WTC11 (cell line): ENCODE data around the gene TPRG1L. TPM values are rescaled to one million over a fixed set of nuclear protein-coding genes. Genes with fewer than 3 reads are reported as not detected.

ENCODE experiments used
- ATAC-seq: fragments of 200-7000 bp; cut with Tn5 transposase; 2 replicates; pipeline ENCODE4 v1.10.0; 2021; ENCODE audit warnings: mild to moderate bottlenecking, moderate library complexity
- CTCF ChIA-PET: fragments of 300-600 bp; sonication (Branson Sonifier 250); formaldehyde crosslinking; loops from one replicate; lab custom pipeline; 2021; ENCODE audit warnings: antibody characterized with exemption; lab: Charles Lee
- POLR2A ChIA-PET: fragments of 350-600 bp; sonication (Branson Sonifier 250); formaldehyde crosslinking; loops from one replicate; lab custom pipeline; 2021; ENCODE audit warnings: antibody characterized with exemption; lab: Charles Lee
- DNase-seq: peaks from one replicate; pipeline ENCODE4 v3.0.0; 2021; ENCODE audit warnings: low spot score
- H3K27ac Mint-ChIP-seq: 2 replicates; pipeline ENCODE4 v1.8.0; 2021; ENCODE audit warnings: mixed read lengths
- H3K27me3 Mint-ChIP-seq: 2 replicates; pipeline ENCODE4 v1.8.0; 2021; ENCODE audit warnings: low read depth, mild to moderate bottlenecking, moderate library complexity, mixed read lengths
- H3K36me3 Mint-ChIP-seq: 2 replicates; pipeline ENCODE4 v1.8.0; 2021; ENCODE audit warnings: mixed read lengths
- H3K4me1 Mint-ChIP-seq: 2 replicates; pipeline ENCODE4 v1.8.0; 2022; ENCODE audit warnings: mixed read lengths
- H3K4me3 Mint-ChIP-seq: 2 replicates; pipeline ENCODE4 v1.8.0; 2021; ENCODE audit warnings: mild to moderate bottlenecking, moderate library complexity, mixed read lengths
- H3K9me3 Mint-ChIP-seq: 2 replicates; pipeline ENCODE4 v1.8.0; 2021; ENCODE audit warnings: mixed read lengths
- GTF2I ChIP-seq: fragments of 250-450 bp; sonication (Bioruptor Pico); conservative IDR thresholded peaks from 2 replicates; pipeline ENCODE4 v1.4.0; 2021; ENCODE audit warnings: mild to moderate bottlenecking
- IRF2 ChIP-seq: sonication (generic); formaldehyde crosslinking; IDR thresholded peaks from 2 replicates; pipeline ENCODE4 v1.8.0; 2022; ENCODE audit warnings: low read depth, missing genetic modification reagents, borderline replicate concordance
- KAT7 ChIP-seq: sonication (generic); formaldehyde crosslinking; IDR thresholded peaks from 2 replicates; pipeline ENCODE4 v1.8.1; 2023; ENCODE audit warnings: missing genetic modification reagents, mild to moderate bottlenecking, borderline replicate concordance
- MXD4 ChIP-seq: fragments of 250-450 bp; sonication (Bioruptor Pico); IDR thresholded peaks from 2 replicates; pipeline ENCODE4 v1.8.0; 2021; ENCODE audit warnings: mild to moderate bottlenecking, moderate library complexity, borderline replicate concordance
- RELA ChIP-seq: sonication (generic); formaldehyde crosslinking; IDR thresholded peaks from 2 replicates; pipeline ENCODE4 v1.8.1; 2022; ENCODE audit warnings: missing genetic modification reagents, mild to moderate bottlenecking, borderline replicate concordance
- RORB ChIP-seq: fragments of 250-450 bp; sonication (Bioruptor Pico); IDR thresholded peaks from 2 replicates; pipeline ENCODE4 v1.9.0; 2021; ENCODE audit warnings: mild to moderate bottlenecking
- TEAD1 ChIP-seq: sonication (generic); formaldehyde crosslinking; IDR thresholded peaks from 2 replicates; pipeline ENCODE4 v1.8.0; 2022; ENCODE audit warnings: mild to moderate bottlenecking, missing genetic modification reagents
- ZNF423 ChIP-seq: fragments of 250-450 bp; sonication (Bioruptor Pico); IDR thresholded peaks from 2 replicates; pipeline ENCODE4 v2.1.2; 2022; ENCODE audit warnings: mild to moderate bottlenecking, moderate library complexity
- total RNA-seq: library from RNA; stranded (reverse); gene quantifications from 3 replicates; pipeline ENCODE4 v1.2.3, GENCODE V29; 2021
- TF ChIP-seq, protein P1 (sequence below): fragments of 200-600 bp; IDR thresholded peaks from 2 replicates; pipeline ENCODE4 v1.8.0; 2022; ENCODE audit warnings: antibody characterized with exemption
- TF ChIP-seq, protein P2 (sequence below): sonication (generic); formaldehyde crosslinking; IDR thresholded peaks from 2 replicates; pipeline ENCODE4 v1.8.0; 2022; ENCODE audit warnings: mild to moderate bottlenecking, missing genetic modification reagents
- TF ChIP-seq, protein P3 (sequence below): sonication (generic); formaldehyde crosslinking; IDR thresholded peaks from 2 replicates; pipeline ENCODE4 v1.8.1; 2023; ENCODE audit warnings: mild to moderate bottlenecking, missing genetic modification reagents, moderate library complexity
- TF ChIP-seq, protein P4 (sequence below): sonication (generic); formaldehyde crosslinking; IDR thresholded peaks from 2 replicates; pipeline ENCODE4 v1.8.1; 2022; ENCODE audit warnings: mild to moderate bottlenecking, missing genetic modification reagents, moderate library complexity, borderline replicate concordance
- TF ChIP-seq, protein P5 (sequence below): sonication (generic); formaldehyde crosslinking; IDR thresholded peaks from 2 replicates; pipeline ENCODE4 v1.8.0; 2022; ENCODE audit warnings: missing genetic modification reagents
- TF ChIP-seq, protein P6 (sequence below): fragments of 250-450 bp; sonication (Bioruptor Pico); IDR thresholded peaks from 2 replicates; pipeline ENCODE4 v1.9.0; 2021; ENCODE audit warnings: mild to moderate bottlenecking, borderline replicate concordance
- TF ChIP-seq, protein P7 (sequence below): sonication (generic); formaldehyde crosslinking; IDR thresholded peaks from 2 replicates; pipeline ENCODE4 v1.8.1; 2022; ENCODE audit warnings: low read depth, missing genetic modification reagents, borderline replicate concordance

The TPRG1L gene
- total RNA-seq, 1 experiment from 2014 or later = 20.9 TPM

DNA sequence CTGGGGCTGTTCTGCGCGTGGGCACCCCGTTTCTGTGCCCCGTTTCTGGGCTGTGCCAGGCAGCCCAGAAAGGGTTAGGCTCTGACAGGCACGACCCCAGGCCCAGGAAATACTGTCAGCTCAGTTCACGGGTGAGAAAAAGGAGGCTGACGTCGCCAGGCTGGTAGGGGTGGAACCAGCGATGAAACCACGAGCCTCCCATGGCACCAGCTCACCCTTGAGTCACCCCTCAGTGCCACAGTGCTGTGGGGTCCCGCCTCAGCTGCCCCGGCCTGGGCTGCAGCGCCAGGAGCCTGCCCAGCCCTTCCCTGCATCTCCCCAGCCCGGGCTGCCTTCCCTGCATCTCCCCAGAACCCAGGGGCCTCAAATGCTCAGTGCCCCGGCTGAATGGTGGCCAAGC, 25.0 kb upstream of the TPRG1L start (continued):
- TF ChIP-seq, protein P1, sequence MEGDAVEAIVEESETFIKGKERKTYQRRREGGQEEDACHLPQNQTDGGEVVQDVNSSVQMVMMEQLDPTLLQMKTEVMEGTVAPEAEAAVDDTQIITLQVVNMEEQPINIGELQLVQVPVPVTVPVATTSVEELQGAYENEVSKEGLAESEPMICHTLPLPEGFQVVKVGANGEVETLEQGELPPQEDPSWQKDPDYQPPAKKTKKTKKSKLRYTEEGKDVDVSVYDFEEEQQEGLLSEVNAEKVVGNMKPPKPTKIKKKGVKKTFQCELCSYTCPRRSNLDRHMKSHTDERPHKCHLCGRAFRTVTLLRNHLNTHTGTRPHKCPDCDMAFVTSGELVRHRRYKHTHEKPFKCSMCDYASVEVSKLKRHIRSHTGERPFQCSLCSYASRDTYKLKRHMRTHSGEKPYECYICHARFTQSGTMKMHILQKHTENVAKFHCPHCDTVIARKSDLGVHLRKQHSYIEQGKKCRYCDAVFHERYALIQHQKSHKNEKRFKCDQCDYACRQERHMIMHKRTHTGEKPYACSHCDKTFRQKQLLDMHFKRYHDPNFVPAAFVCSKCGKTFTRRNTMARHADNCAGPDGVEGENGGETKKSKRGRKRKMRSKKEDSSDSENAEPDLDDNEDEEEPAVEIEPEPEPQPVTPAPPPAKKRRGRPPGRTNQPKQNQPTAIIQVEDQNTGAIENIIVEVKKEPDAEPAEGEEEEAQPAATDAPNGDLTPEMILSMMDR = no peak
- TF ChIP-seq MXD4 (CRISPR knock-in tag) (no peak), TEAD1 (CRISPR knock-in tag) (no peak)

DNA sequence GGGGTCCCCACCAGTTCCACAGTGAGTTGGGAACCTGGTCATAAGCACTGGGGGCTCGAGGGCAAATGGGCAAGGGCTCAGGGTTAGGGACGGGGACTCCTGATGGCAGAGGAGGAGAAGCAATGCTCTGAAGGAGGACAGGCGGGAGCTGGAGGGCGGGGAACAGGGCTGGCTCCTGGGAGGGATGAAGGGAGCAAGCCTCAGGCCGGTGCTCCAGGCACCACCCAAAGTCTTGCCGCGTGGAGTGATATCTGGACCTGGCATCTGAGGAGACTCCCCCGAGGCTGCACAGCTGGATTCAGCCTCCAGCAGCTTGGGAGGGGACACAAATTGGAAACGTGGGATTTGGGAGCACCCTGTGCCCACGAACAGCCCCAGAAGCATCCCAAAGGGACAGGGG, 24.5 kb upstream of the TPRG1L start:
- Mint-ChIP-seq H3K27me3 (no peaks in the 10 kb centered on the region), H3K27ac (no peak overlapping the region), H3K4me3 (no peak overlapping the region), H3K9me3 (no peaks in the 10 kb centered on the region), H3K36me3 (no peaks in the 10 kb centered on the region), H3K4me1 (peaks cover 16% of the 10 kb centered on the region)
- TF ChIP-seq ZNF423 (CRISPR knock-in tag) (no peak), KAT7 (CRISPR knock-in tag) (no peak)
- ATAC-seq = no peak
- CTCF ChIA-PET = interaction anchor here (0.9 to 2.0 kb wide), 5 partner anchors 9 to 169 kb away, joined by 3 to 8 read pairs (median 3); no protein-coding TSS in a partner anchor
- POLR2A ChIA-PET = no interaction called here
- no peak for DNase-seq

DNA sequence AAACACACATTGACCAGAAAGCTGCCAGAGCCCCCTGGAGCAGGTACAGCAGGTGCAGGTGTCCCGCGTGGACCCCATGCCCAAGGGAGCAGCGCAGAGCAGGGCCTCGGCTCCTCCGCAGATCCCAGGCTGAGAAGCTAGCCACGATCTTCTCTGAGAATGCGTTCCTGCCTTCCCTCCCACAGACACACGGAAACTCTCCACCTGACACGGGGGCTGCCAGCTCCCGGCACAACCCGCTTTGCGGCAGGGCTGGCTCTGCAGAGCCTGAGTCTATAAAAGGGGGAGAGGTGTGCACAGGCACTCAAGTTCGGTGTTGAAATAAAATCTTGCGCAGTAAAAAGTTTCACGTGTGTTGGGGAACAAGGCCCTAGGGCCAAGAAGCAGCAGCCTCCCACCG, 23.1 kb upstream of the TPRG1L start:
- ChIA-PET CTCF (interaction anchor here (0.6 to 3.7 kb wide), 4 partner anchors 8 to 17 kb away, joined by 3 to 16 read pairs (median 6); no protein-coding TSS in a partner anchor), POLR2A (no interaction called here)

More for the DNA sequence above, 23.1 kb upstream of the TPRG1L start:
- no peak for DNase-seq
- Mint-ChIP-seq H3K9me3 (no peaks in the 10 kb centered on the region), H3K4me1 (peaks cover 16% of the 10 kb centered on the region), H3K36me3 (no peaks in the 10 kb centered on the region), H3K27me3 (no peaks in the 10 kb centered on the region), H3K4me3 (no peak overlapping the region), H3K27ac (0 out of 2 replicates have a peak overlapping the region, but pooled peaks have one; percentile 4)
- TF ChIP-seq, protein P2, sequence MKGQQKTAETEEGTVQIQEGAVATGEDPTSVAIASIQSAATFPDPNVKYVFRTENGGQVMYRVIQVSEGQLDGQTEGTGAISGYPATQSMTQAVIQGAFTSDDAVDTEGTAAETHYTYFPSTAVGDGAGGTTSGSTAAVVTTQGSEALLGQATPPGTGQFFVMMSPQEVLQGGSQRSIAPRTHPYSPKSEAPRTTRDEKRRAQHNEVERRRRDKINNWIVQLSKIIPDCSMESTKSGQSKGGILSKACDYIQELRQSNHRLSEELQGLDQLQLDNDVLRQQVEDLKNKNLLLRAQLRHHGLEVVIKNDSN = no peak
- TF ChIP-seq RELA (CRISPR knock-in tag) = no peak
- TF ChIP-seq, protein P3, sequence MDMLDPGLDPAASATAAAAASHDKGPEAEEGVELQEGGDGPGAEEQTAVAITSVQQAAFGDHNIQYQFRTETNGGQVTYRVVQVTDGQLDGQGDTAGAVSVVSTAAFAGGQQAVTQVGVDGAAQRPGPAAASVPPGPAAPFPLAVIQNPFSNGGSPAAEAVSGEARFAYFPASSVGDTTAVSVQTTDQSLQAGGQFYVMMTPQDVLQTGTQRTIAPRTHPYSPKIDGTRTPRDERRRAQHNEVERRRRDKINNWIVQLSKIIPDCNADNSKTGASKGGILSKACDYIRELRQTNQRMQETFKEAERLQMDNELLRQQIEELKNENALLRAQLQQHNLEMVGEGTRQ (CRISPR knock-in tag) = no peak
- TF ChIP-seq GTF2I (CRISPR knock-in tag) = no peak
- no peak for TF ChIP-seq IRF2 (CRISPR knock-in tag)
- TF ChIP-seq, protein P4, sequence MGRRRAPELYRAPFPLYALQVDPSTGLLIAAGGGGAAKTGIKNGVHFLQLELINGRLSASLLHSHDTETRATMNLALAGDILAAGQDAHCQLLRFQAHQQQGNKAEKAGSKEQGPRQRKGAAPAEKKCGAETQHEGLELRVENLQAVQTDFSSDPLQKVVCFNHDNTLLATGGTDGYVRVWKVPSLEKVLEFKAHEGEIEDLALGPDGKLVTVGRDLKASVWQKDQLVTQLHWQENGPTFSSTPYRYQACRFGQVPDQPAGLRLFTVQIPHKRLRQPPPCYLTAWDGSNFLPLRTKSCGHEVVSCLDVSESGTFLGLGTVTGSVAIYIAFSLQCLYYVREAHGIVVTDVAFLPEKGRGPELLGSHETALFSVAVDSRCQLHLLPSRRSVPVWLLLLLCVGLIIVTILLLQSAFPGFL (CRISPR knock-in tag) = no peak
- TF ChIP-seq RORB (CRISPR knock-in tag) = no peak
- TF ChIP-seq, protein P5, sequence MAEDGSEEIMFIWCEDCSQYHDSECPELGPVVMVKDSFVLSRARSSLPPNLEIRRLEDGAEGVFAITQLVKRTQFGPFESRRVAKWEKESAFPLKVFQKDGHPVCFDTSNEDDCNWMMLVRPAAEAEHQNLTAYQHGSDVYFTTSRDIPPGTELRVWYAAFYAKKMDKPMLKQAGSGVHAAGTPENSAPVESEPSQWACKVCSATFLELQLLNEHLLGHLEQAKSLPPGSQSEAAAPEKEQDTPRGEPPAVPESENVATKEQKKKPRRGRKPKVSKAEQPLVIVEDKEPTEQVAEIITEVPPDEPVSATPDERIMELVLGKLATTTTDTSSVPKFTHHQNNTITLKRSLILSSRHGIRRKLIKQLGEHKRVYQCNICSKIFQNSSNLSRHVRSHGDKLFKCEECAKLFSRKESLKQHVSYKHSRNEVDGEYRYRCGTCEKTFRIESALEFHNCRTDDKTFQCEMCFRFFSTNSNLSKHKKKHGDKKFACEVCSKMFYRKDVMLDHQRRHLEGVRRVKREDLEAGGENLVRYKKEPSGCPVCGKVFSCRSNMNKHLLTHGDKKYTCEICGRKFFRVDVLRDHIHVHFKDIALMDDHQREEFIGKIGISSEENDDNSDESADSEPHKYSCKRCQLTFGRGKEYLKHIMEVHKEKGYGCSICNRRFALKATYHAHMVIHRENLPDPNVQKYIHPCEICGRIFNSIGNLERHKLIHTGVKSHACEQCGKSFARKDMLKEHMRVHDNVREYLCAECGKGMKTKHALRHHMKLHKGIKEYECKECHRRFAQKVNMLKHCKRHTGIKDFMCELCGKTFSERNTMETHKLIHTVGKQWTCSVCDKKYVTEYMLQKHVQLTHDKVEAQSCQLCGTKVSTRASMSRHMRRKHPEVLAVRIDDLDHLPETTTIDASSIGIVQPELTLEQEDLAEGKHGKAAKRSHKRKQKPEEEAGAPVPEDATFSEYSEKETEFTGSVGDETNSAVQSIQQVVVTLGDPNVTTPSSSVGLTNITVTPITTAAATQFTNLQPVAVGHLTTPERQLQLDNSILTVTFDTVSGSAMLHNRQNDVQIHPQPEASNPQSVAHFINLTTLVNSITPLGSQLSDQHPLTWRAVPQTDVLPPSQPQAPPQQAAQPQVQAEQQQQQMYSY (CRISPR knock-in tag) = no peak
- TF ChIP-seq, protein P6, sequence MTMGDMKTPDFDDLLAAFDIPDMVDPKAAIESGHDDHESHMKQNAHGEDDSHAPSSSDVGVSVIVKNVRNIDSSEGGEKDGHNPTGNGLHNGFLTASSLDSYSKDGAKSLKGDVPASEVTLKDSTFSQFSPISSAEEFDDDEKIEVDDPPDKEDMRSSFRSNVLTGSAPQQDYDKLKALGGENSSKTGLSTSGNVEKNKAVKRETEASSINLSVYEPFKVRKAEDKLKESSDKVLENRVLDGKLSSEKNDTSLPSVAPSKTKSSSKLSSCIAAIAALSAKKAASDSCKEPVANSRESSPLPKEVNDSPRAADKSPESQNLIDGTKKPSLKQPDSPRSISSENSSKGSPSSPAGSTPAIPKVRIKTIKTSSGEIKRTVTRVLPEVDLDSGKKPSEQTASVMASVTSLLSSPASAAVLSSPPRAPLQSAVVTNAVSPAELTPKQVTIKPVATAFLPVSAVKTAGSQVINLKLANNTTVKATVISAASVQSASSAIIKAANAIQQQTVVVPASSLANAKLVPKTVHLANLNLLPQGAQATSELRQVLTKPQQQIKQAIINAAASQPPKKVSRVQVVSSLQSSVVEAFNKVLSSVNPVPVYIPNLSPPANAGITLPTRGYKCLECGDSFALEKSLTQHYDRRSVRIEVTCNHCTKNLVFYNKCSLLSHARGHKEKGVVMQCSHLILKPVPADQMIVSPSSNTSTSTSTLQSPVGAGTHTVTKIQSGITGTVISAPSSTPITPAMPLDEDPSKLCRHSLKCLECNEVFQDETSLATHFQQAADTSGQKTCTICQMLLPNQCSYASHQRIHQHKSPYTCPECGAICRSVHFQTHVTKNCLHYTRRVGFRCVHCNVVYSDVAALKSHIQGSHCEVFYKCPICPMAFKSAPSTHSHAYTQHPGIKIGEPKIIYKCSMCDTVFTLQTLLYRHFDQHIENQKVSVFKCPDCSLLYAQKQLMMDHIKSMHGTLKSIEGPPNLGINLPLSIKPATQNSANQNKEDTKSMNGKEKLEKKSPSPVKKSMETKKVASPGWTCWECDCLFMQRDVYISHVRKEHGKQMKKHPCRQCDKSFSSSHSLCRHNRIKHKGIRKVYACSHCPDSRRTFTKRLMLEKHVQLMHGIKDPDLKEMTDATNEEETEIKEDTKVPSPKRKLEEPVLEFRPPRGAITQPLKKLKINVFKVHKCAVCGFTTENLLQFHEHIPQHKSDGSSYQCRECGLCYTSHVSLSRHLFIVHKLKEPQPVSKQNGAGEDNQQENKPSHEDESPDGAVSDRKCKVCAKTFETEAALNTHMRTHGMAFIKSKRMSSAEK (CRISPR knock-in tag) = no peak
- TF ChIP-seq, protein P7, sequence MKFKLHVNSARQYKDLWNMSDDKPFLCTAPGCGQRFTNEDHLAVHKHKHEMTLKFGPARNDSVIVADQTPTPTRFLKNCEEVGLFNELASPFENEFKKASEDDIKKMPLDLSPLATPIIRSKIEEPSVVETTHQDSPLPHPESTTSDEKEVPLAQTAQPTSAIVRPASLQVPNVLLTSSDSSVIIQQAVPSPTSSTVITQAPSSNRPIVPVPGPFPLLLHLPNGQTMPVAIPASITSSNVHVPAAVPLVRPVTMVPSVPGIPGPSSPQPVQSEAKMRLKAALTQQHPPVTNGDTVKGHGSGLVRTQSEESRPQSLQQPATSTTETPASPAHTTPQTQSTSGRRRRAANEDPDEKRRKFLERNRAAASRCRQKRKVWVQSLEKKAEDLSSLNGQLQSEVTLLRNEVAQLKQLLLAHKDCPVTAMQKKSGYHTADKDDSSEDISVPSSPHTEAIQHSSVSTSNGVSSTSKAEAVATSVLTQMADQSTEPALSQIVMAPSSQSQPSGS = no peak
- no peak for ATAC-seq
